Measurements from ENCODE around the gene PIP5KL1.

Gene PIP5KL1

DNA sequence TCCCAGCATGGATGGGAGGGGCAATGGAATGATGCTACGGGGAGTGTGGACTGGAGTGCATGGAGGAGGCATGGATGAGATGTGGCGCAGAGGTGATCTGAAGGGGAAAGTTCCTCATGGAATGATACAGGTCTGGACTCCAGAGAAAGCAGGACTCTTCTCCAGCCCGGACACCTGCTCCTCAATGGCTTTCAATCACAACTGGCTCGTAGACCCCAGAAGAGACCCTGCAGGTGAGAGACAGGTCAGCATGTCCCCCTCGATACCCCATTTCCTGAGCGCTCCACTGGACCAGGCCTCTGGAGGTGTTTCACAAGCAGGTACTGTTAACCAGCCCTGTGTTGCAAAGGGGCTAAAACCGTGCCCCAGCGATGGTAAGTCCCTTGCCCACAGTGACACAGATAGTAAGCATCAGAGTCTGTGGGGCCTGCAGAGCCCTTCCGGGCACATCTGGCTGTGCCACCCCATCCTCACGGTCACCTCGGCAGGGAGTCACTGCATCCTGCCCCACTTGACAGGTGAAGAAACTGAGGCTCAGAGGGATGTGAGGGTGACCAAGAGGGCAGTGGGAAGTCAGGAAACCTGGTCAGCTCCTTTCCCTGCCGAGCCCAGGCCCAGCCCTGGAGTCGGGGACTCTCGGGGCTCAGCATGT, 12.6 kb upstream of the PIP5KL1 start:
- H3K4me2 ChIP-seq: peak overlapping the region; percentile 25; the same call in 1 of the 2 replicates

DNA sequence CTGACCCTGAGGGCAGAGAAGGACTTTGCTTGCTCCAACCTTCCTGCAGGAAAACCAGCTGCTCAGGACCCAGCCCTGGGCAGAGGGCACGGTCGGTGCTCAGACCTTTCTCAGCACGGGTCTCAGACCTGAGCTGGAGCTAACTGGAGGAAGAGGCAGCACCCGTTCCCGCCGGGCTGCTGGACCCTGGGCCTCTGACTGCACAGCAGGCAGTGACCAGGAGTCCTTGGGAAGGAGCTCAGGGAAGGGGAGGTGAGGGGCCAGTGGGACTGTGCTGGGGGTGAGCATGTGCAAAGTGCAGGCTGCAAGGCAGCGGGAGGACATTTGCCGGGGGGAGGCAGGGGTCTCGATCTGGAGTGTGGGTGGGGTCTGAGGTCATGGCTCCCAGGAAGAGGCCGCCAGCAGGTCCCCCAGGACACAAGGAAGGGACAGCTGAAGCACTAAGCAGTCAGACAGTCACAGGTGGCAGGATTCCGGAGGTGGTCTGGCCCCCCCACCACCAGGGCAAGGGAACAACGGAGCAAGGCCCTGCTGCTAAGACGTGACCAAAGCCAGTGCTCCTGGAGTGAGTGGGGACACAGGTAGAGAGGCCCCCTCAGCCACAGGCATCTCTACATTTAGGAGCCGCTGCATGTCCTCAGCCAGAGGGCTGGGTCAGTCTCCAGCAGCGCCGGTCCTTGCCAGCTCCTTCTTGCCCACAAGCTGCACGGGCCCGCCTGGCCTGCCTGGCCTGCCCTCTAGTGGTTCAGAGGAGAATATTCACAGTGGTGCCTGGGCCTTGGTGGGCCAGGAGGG, 11.8 kb upstream of the PIP5KL1 start:
- TF ChIP-seq Cebpa-rat (IDR thresholded peaks at IDR 0.05): no peak
- H3K4me1 ChIP-seq: peaks cover 35% of the 10 kb centered on the region
- no peaks in the 10 kb centered on the region for H3K27me3 ChIP-seq
- peaks cover 6% of the 10 kb centered on the region; the same call in 1 of the 2 replicates for H4K20me1 ChIP-seq
- H3K4me2 ChIP-seq: peak overlapping the region; percentile 25; the same call in 1 of the 2 replicates
- no peaks in the 10 kb centered on the region for H3K9me3 ChIP-seq
- H3K9ac ChIP-seq: no peak overlapping the region
- H3K4me3 ChIP-seq: no peak overlapping the region
- H3K36me3 ChIP-seq: peaks cover 36% of the 10 kb centered on the region
- no peak overlapping the region for H3K27ac ChIP-seq

More for the DNA sequence above, 12.6 kb upstream of the PIP5KL1 start:
- H3K9ac ChIP-seq: no peak overlapping the region
- H3K36me3 ChIP-seq: peaks cover 36% of the 10 kb centered on the region
- no peak overlapping the region for H3K27ac ChIP-seq
- no peaks in the 10 kb centered on the region for H3K27me3 ChIP-seq
- peaks cover 12% of the 10 kb centered on the region; the same call in 1 of the 2 replicates for H4K20me1 ChIP-seq
- peaks cover 38% of the 10 kb centered on the region for H3K4me1 ChIP-seq
- H3K4me3 ChIP-seq: no peak overlapping the region
- no peak for TF ChIP-seq Cebpa-rat (IDR thresholded peaks at IDR 0.05)
- no peaks in the 10 kb centered on the region for H3K9me3 ChIP-seq

DNA sequence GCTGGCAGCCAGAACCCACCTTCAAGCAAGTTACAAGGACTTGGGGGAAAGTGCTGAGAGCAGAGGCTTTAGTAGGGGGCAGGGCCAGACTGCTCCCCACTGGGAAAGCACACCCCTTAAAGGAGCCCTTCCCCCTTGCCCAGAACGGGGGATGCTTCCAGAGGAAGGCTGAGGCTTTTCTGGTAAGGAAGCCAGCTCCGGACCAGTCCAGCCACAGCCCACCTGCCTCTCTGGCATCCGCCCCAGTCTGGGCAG, 11.3 kb upstream of the PIP5KL1 start:
- Histone ChIP-seq H3K27ac (no peak overlapping the region), H3K27me3 (no peaks in the 10 kb centered on the region), H3K4me2 (no peak overlapping the region), H4K20me1 (peaks cover 11% of the 10 kb centered on the region; the same call in 1 of the 2 replicates), H3K36me3 (peaks cover 36% of the 10 kb centered on the region), H3K9ac (no peak overlapping the region), H3K4me1 (peaks cover 34% of the 10 kb centered on the region), H3K9me3 (no peaks in the 10 kb centered on the region), H3K4me3 (no peak overlapping the region)
- no peak for TF ChIP-seq Cebpa-rat (IDR thresholded peaks at IDR 0.05)

DNA sequence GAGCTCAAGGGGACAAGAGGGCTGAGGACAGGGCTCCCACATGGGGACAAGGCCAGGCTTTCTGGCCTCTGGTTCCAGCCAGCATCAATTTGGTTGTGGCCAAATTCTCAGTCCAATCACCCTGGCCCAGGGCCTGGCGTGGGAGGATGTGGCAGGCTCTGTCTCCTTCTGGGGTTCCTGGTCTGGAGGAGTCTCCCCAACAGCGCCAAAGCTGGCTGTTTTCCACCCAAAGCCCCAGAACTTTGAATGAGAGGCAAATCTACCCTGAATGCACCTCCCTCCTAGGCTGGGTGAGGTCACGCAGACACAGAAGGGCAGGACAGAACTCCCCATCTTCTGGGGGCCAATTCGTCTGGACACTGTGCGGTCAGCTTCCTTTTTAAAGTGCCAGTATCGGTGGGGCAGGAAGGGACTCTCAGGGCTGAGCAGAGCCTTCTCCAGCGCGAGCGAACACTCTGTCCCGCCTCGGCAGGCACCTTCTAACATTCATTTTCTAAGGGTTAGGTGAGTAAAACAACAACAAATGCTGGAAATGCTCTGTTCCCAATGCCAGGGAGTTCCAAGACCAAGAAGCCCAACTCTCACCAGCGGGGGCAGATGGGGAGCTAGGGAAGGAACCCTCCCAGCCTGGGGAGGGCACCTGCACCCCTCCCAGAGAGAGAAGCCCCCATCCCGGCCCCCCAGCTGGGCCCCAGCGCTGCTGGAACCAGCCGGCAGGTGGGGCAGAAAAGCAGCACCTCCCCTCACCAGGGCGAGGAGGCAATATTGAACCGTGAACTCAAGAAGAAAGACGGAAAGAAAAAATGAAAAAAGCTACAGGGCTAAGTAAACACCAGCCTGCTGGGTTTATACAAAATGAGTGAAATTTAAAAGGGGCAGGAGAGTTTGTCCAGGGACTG, 10.7 kb upstream of the PIP5KL1 start:
- no peaks in the 10 kb centered on the region for H3K27me3 ChIP-seq
- no peak overlapping the region for H3K27ac ChIP-seq
- peaks cover 36% of the 10 kb centered on the region for H3K36me3 ChIP-seq
- H3K4me3 ChIP-seq: no peak overlapping the region
- no peak for TF ChIP-seq Cebpa-rat (IDR thresholded peaks at IDR 0.05)
- H4K20me1 ChIP-seq: peaks cover 17% of the 10 kb centered on the region
- peaks cover 34% of the 10 kb centered on the region for H3K4me1 ChIP-seq
- H3K9me3 ChIP-seq: no peaks in the 10 kb centered on the region
- H3K9ac ChIP-seq: no peak overlapping the region
- no peak overlapping the region for H3K4me2 ChIP-seq

DNA sequence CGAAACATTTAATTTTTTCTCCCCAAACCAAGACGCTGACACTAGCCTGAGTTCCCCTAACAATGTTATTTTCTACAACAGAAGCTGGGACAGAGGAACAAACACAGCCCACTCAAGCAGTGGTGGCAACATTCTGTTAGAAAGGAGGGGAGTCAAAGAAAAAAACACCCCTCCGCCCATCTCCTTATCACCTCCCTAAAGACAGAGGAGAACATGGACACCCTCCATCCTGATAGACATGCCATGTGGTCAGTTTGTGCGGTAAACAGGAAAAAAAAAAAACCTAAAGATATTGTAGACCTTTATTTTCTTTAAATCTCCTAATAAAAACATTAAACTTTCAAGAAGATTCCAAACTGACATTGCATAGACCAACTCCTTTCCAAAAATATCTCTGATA, 10.0 kb upstream of the PIP5KL1 start:
- Histone ChIP-seq H3K4me3 (no peak overlapping the region), H3K9me3 (no peaks in the 10 kb centered on the region), H3K4me1 (peaks cover 38% of the 10 kb centered on the region), H3K27ac (no peak overlapping the region), H3K4me2 (no peak overlapping the region), H3K36me3 (peaks cover 35% of the 10 kb centered on the region), H3K9ac (no peak overlapping the region), H3K27me3 (no peaks in the 10 kb centered on the region), H4K20me1 (peaks cover 24% of the 10 kb centered on the region)
- no peak for TF ChIP-seq Cebpa-rat (IDR thresholded peaks at IDR 0.05)

DNA sequence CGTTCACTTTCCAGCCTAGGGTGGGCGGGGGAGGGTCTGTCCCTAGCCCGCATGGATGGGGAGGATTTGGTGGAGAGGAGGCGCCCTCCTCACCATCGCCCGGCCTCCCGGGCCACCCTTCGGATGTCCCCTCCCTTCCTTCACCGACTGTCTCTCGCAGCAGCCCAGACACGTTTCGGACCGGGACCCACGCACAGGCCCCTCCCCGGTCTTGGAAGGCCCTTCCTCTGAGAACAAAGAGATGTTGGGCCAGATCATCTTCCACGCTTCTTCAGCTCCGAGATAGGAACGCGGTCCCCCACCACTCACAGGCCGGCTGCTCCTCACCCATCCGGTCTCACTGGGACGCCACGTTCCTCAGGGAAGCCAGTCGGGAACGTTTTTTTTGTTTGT, 7.7 kb upstream of the PIP5KL1 start:
- H4K20me1 ChIP-seq: peaks cover 37% of the 10 kb centered on the region
- H3K27me3 ChIP-seq: no peaks in the 10 kb centered on the region
- H3K36me3 ChIP-seq: peaks cover 32% of the 10 kb centered on the region
- no peak for TF ChIP-seq Cebpa-rat (IDR thresholded peaks at IDR 0.05)
- H3K4me3 ChIP-seq: peak overlapping the region; percentile 89; the same call in 1 of the 2 replicates
- H3K9ac ChIP-seq: no peak overlapping the region
- peaks cover 42% of the 10 kb centered on the region for H3K4me1 ChIP-seq
- no peak overlapping the region for H3K27ac ChIP-seq
- no peaks in the 10 kb centered on the region for H3K9me3 ChIP-seq
- peak overlapping the region; percentile 95 for H3K4me2 ChIP-seq

DNA sequence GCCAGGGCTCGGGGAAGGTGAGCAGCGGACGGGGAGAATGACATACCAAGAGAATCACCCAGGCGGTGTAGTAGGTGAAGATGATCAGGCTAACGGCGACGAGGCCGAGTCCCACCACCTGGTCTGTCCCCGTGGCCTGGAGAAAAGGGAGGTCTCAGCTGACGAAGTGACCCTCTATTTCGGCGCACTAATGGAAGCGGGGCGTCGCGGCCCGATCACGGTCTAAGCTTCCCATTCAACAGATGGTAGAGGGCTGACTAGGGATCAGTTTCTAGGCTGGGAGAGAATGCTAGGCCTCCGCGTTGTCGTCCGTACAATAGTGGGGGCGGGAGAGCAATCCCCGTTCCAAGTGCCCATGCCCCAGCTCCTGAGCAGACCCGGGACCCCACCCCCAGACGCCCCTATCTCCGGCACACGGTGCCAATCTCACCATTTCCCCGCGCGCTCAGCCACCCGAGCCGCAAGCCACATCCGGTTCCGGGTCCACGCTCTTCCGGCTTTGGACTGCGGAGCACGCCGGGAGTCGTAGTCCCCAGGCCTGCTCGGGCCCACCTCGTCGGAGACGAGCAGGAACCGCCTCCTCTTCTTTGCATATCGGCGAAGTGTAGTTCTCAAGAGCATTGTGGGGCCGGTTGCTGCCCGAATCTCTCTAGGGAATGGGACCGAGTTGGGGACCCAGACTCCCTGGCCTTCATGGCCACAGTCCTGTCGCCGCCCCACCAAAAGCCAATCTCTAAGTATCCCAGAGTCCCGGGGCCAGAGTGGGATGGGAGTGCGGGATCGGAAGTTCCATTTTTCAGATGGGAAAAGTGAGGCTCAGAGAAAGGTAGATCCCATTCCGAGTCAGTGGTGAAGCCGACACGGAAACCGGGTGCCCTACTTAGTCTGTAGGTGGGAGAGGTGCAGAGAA, 7.1 kb upstream of the PIP5KL1 start, which contains the start of gene DPM2:
Gene DPM2 (minus strand): TSS at position 467 of the 910 bp plus-strand sequence. CDS start 34 bp downstream, at position 433.
- peak within 1 kb of the TSS; percentile 86 for H3K27ac ChIP-seq
- H3K27me3 ChIP-seq: no peaks in the 10 kb centered on the region
- H4K20me1 ChIP-seq: peaks cover 33% of the 10 kb centered on the region
- peaks cover 31% of the 10 kb centered on the region for H3K36me3 ChIP-seq
- TF ChIP-seq Cebpa-rat (IDR thresholded peaks at IDR 0.05): no peak
- H3K9ac ChIP-seq: peak within 1 kb of the TSS; percentile 86
- H3K4me3 ChIP-seq: peak within 1 kb of the TSS; percentile 89
- peaks cover 37% of the 10 kb centered on the region for H3K4me1 ChIP-seq
- peak within 1 kb of the TSS; percentile 95 for H3K4me2 ChIP-seq
- no peaks in the 10 kb centered on the region for H3K9me3 ChIP-seq

DNA sequence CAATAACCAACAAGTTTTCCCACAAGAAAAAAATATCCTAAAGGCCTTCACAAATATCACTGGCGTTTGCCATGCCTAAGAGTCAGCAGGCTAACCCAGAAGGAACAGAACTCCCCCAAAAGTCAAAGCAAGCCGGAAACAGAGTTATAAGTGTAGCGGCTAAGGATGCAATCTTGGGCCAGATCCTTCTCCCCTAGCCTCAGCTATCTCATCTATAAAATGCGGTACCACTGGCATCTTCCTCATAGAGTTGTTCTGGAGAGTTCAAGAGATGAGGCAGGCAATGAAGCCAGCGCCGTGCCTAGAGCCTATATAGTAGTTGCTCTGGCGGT, 6.4 kb upstream of the PIP5KL1 start:
- peak overlapping the region; percentile 95 for H3K4me2 ChIP-seq
- H4K20me1 ChIP-seq: peaks cover 35% of the 10 kb centered on the region
- H3K27ac ChIP-seq: peak overlapping the region; percentile 86
- H3K4me1 ChIP-seq: peaks cover 38% of the 10 kb centered on the region
- H3K27me3 ChIP-seq: no peaks in the 10 kb centered on the region
- H3K4me3 ChIP-seq: peak overlapping the region; percentile 89
- TF ChIP-seq Cebpa-rat (IDR thresholded peaks at IDR 0.05): no peak
- peaks cover 24% of the 10 kb centered on the region for H3K36me3 ChIP-seq
- peak overlapping the region; percentile 86 for H3K9ac ChIP-seq
- H3K9me3 ChIP-seq: no peaks in the 10 kb centered on the region

DNA sequence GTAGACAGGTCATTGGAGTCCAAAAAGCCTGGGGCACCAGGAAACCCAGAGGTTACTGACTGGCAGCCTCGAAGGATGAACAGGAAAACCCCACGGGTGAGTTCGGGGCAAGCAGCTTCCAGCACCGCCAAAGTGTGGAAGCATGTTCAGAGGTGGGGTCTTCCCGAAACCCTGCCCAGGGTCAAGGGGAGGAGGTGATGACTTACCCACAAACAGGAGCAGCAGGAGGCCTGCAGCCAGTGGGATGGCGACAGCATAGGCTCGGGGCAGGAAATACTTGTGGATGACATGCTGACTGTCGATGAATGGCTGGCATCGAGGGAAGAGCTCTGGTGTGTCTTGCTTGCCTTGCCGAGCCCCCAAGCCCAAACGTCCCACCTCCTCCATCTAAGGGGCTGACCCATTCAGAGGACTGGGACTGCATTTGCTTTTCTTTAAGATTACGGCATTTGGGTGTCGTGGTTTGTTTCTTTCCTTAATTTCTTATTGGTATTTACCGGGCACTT, 5.8 kb upstream of the PIP5KL1 start:
- no peaks in the 10 kb centered on the region for H3K9me3 ChIP-seq
- peak overlapping the region; percentile 86; the same call in 1 of the 2 replicates for H3K27ac ChIP-seq
- peak overlapping the region; percentile 89 for H3K4me3 ChIP-seq
- H3K36me3 ChIP-seq: peaks cover 23% of the 10 kb centered on the region
- H4K20me1 ChIP-seq: peaks cover 41% of the 10 kb centered on the region
- TF ChIP-seq Cebpa-rat (IDR thresholded peaks at IDR 0.05): no peak
- H3K9ac ChIP-seq: peak overlapping the region; percentile 86
- H3K4me1 ChIP-seq: peaks cover 44% of the 10 kb centered on the region
- H3K4me2 ChIP-seq: peak overlapping the region; percentile 95
- H3K27me3 ChIP-seq: no peaks in the 10 kb centered on the region

All from BLaER1 (cell line).